CD14-positive monocyte (primary cell): ENCODE results near the gene BCL2A1. TPM values are rescaled to one million over a fixed set of nuclear protein-coding genes. Genes with fewer than 3 reads are reported as not detected.

Experiments
- DNase-seq, 3 donors: peaks; one replicate each; pipeline ENCODE4 v3.0.0-alpha.2; 2011 to 2022
- H2AFZ ChIP-seq: 2 replicates; pipeline ENCODE4 v1.6.0; 2012; ENCODE audit warnings: mild to moderate bottlenecking, low read depth, low read length, inconsistent platforms; ENCODE audit not compliant: insufficient read depth, poor library complexity, severe bottlenecking
- H3K27ac ChIP-seq, 2 donors: 1 replicate in 1 of 2; 2 replicates in 1 of 2; pipeline ENCODE4 v1.5.1; 2012 to 2013; ENCODE audit warnings: low read length in 2 of 2, control low read depth in 1 of 2, inconsistent platforms in 1 of 2, low read depth in 1 of 2, mild to moderate bottlenecking in 1 of 2
- H3K27me3 ChIP-seq, 2 donors: one replicate each; pipeline versions ENCODE4 v1.6.0 to v1.6.1; 2011 to 2013; ENCODE audit warnings: low read length in 2 of 2; ENCODE audit not compliant: control insufficient read depth in 2 of 2, insufficient read depth in 2 of 2
- H3K36me3 ChIP-seq, 2 donors: replicated peaks in 1 of 2; 1 replicate in 1 of 2; 2 replicates in 1 of 2; pipeline versions ENCODE4 v1.5.1 to v1.6.1; 2012 to 2013; ENCODE audit warnings: low read length in 2 of 2, control low read depth in 1 of 2, inconsistent platforms in 1 of 2, mild to moderate bottlenecking in 1 of 2; ENCODE audit not compliant: insufficient read depth in 2 of 2, control insufficient read depth in 1 of 2
- H3K4me1 ChIP-seq, 2 donors: 1 replicate in 1 of 2; 2 replicates in 1 of 2; pipeline versions ENCODE4 v1.5.1 to v1.6.1; 2012 to 2013; ENCODE audit warnings: low read length in 2 of 2, control low read depth in 1 of 2, inconsistent platforms in 1 of 2, mild to moderate bottlenecking in 1 of 2, moderate library complexity in 1 of 2; ENCODE audit not compliant: insufficient read depth in 2 of 2, control insufficient read depth in 1 of 2
- H3K4me2 ChIP-seq: replicated peaks from 2 replicates; pipeline ENCODE3; 2012; ENCODE audit warnings: low read length, moderate library complexity, mild to moderate bottlenecking; ENCODE audit not compliant: poor library complexity, severe bottlenecking; ENCODE audit errors: extremely low read depth
- H3K4me3 ChIP-seq, 3 experiments: fragments of 200-600 bp in 1 of 3; sonication (generic) in 1 of 3; replicated peaks in 1 of 3; 1 replicate in 2 of 3; 2 replicates in 1 of 3; pipeline ENCODE4 v1.5.1; 2011 to 2013; ENCODE audit warnings: low read length in 3 of 3, mild to moderate bottlenecking in 3 of 3, control low read depth in 2 of 3, low read depth in 2 of 3, inconsistent platforms in 1 of 3, moderate library complexity in 1 of 3
- H3K79me2 ChIP-seq: 2 replicates; pipeline ENCODE4 v1.6.0; 2012; ENCODE audit warnings: mild to moderate bottlenecking, control low read depth, inconsistent platforms, low read length, moderate library complexity; ENCODE audit not compliant: insufficient read depth
- H3K9ac ChIP-seq: 2 replicates; pipeline ENCODE4 v1.6.0; 2017; ENCODE audit warnings: low read length, mild to moderate bottlenecking; ENCODE audit not compliant: insufficient read depth, poor library complexity, severe bottlenecking
- H3K9me3 ChIP-seq, 2 donors: replicated peaks in 1 of 2; 1 replicate in 1 of 2; 2 replicates in 1 of 2; pipeline versions ENCODE4 v1.5.1 to v1.6.1; 2012 to 2013; ENCODE audit warnings: low read length in 2 of 2, control low read depth in 1 of 2; ENCODE audit not compliant: control insufficient read depth in 1 of 2, insufficient read depth in 1 of 2
- H4K20me1 ChIP-seq: 2 replicates; pipeline ENCODE4 v1.6.0; 2012; ENCODE audit warnings: mild to moderate bottlenecking, low read length, control low read depth, moderate library complexity; ENCODE audit not compliant: insufficient read depth
- H3K27ac Mint-ChIP-seq, 7 donors: one replicate each; pipeline ENCODE4 v1.8.0; 2020; ENCODE audit warnings: mild to moderate bottlenecking in 7 of 7, mixed read lengths in 7 of 7, moderate library complexity in 6 of 7, inconsistent platforms in 2 of 7
- H3K27me3 Mint-ChIP-seq, 3 donors: one replicate each; pipeline ENCODE4 v1.8.0; 2021 to 2022; ENCODE audit warnings: low read depth in 3 of 3, mild to moderate bottlenecking in 3 of 3, mixed read lengths in 3 of 3, moderate library complexity in 3 of 3, inconsistent platforms in 1 of 3
- H3K36me3 Mint-ChIP-seq, 2 donors: one replicate each; pipeline ENCODE4 v1.8.0; 2020; ENCODE audit warnings: mixed read lengths in 2 of 2, inconsistent platforms in 1 of 2, mild to moderate bottlenecking in 1 of 2
- H3K4me1 Mint-ChIP-seq: one replicate; pipeline ENCODE4 v1.8.0; 2020; ENCODE audit warnings: mild to moderate bottlenecking, mixed read lengths
- H3K4me3 Mint-ChIP-seq, 2 donors: one replicate each; pipeline ENCODE4 v1.8.0; 2020; ENCODE audit warnings: mild to moderate bottlenecking in 2 of 2, mixed read lengths in 2 of 2, moderate library complexity in 1 of 2
- H3K9me3 Mint-ChIP-seq, 7 donors: one replicate each; pipeline ENCODE4 v1.8.0; 2020 to 2022; ENCODE audit warnings: mixed read lengths in 7 of 7, mild to moderate bottlenecking in 6 of 7, moderate library complexity in 6 of 7, inconsistent platforms in 2 of 7
- WGBS: methylation state at CpG from one replicate; pipeline ENCODE4 v1.1.5; 2013; ENCODE audit warnings: missing lambda C conversion rate; ENCODE audit not compliant: insufficient coverage; 5-methylcytosine and 5-hydroxymethylcytosine counted together
- intact Hi-C, 2 donors: fragments of 100-400 bp; cut with micrococcal nuclease; formaldehyde crosslinking; loops; one replicate each; pipeline versions ENCODE4 v1.15.0 to v1.15.1; 2023
- polyA plus RNA-seq, 3 donors: library from polyadenylated mRNA; depleted of rRNA in 1 of 3; unstranded in 2 of 3; stranded (reverse) in 1 of 3; fragments of 300-500 nt in 2 of 3; fragments of >200 nt in 1 of 3; fragmentation: Illumina TruSeq in 2 of 3; gene quantifications; 1 replicate in 2 of 3; 2 replicates in 1 of 3; pipeline ENCODE4 v1.2.3, GENCODE V29; 2012 to 2021
- TF ChIP-seq, protein P1 (sequence below): fragments of 200-600 bp; IDR thresholded peaks from one replicate; pipeline ENCODE4 v1.8.0; 2022; ENCODE audit warnings: antibody characterized with exemption, mild to moderate bottlenecking

BCL2A1 gene
- polyA plus RNA-seq, 3 donors: 277 to 465 (median 350) TPM

GRCh38 chr15:79952329-79952728, 18.7 kb downstream of the BCL2A1 start:
- DNase-seq: peak in 2 of 3 donors; percentile 74 to 76
- H3K9ac ChIP-seq: no peak overlapping the region
- WGBS: 0% methylated on average over 1 of the region's 2 CpGs
- H3K27ac Mint-ChIP-seq: peak overlapping the region; percentile 85 to 96 (median 93)
- H3K9me3 Mint-ChIP-seq: peaks cover 0 to 2% (median 0%) of the 10 kb centered on the region in 7 donors
- peaks cover 0 to 3% (median 0%) of the 10 kb centered on the region in 3 donors for H3K27me3 Mint-ChIP-seq
- H3K36me3 ChIP-seq: no peaks in the 10 kb centered on the region
- H3K9me3 ChIP-seq: no peaks in the 10 kb centered on the region
- intact Hi-C loops: loop anchor here in 1 of 2 donors (5.0 kb wide), 1 partner anchor 40 kb away; no protein-coding TSS in a partner anchor
- peaks cover 65% of the 10 kb centered on the region for H3K4me1 Mint-ChIP-seq
- peaks cover 6 to 8% of the 10 kb centered on the region in 2 donors for H3K36me3 Mint-ChIP-seq
- peak overlapping the region; percentile 64 to 70 for H3K27ac ChIP-seq
- H3K79me2 ChIP-seq: no peaks in the 10 kb centered on the region
- H3K4me2 ChIP-seq: peak overlapping the region; percentile 20
- peaks cover 68 to 77% of the 10 kb centered on the region in 2 donors for H3K4me1 ChIP-seq
- no peaks in the 10 kb centered on the region for H3K27me3 ChIP-seq
- peak overlapping the region in 1 of 3 experiments; percentile 1 for H3K4me3 ChIP-seq
- no peaks in the 10 kb centered on the region for H4K20me1 ChIP-seq
- H3K4me3 Mint-ChIP-seq: peak overlapping the region in 1 of 2 donors; percentile 67
- H2AFZ ChIP-seq: peak overlapping the region; percentile 18
- TF ChIP-seq, protein P1, sequence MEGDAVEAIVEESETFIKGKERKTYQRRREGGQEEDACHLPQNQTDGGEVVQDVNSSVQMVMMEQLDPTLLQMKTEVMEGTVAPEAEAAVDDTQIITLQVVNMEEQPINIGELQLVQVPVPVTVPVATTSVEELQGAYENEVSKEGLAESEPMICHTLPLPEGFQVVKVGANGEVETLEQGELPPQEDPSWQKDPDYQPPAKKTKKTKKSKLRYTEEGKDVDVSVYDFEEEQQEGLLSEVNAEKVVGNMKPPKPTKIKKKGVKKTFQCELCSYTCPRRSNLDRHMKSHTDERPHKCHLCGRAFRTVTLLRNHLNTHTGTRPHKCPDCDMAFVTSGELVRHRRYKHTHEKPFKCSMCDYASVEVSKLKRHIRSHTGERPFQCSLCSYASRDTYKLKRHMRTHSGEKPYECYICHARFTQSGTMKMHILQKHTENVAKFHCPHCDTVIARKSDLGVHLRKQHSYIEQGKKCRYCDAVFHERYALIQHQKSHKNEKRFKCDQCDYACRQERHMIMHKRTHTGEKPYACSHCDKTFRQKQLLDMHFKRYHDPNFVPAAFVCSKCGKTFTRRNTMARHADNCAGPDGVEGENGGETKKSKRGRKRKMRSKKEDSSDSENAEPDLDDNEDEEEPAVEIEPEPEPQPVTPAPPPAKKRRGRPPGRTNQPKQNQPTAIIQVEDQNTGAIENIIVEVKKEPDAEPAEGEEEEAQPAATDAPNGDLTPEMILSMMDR: no peak

DNA sequence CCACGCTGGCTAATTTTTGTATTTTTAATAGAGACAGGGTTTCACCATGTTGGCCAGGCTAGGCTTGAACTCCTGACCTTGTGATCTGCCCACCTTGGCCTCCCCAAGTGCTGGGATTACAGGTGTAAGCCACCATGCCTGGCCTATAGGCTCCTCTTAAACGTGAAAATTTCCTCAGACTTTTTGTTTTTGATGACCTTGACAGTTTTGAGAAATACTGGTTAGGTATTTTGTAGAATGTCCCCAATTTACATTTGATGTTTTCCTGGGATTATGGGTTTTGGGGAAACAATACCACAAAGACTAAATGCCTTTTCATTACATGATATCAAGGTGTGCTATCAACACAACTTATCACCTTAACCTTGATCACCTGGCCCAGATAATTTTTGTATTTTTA, 20.7 kb downstream of the BCL2A1 start:
- no peaks in the 10 kb centered on the region for H3K79me2 ChIP-seq
- no peak overlapping the region for H3K9ac ChIP-seq
- Mint-ChIP-seq H3K4me3 (no peak overlapping the region), H3K9me3 (peaks cover 0 to 2% (median 0%) of the 10 kb centered on the region in 7 donors), H3K4me1 (peaks cover 57% of the 10 kb centered on the region), H3K36me3 (peaks cover 6 to 10% of the 10 kb centered on the region in 2 donors), H3K27me3 (peaks cover 0 to 3% (median 0%) of the 10 kb centered on the region in 3 donors), H3K27ac (peak overlapping the region in 2 of 7 donors; percentile 6 to 46)
- H2AFZ ChIP-seq: no peak overlapping the region
- no peak overlapping the region for H3K4me3 ChIP-seq
- no peak overlapping the region for H3K4me2 ChIP-seq
- no peaks in the 10 kb centered on the region for H3K36me3 ChIP-seq
- H3K9me3 ChIP-seq: no peaks in the 10 kb centered on the region
- no peaks in the 10 kb centered on the region for H4K20me1 ChIP-seq
- no peaks in the 10 kb centered on the region for H3K27me3 ChIP-seq
- DNase-seq: no peak
- WGBS: 100% methylated on average over 1 of the region's 2 CpGs
- H3K27ac ChIP-seq: no peak overlapping the region
- peaks cover 52 to 64% of the 10 kb centered on the region in 2 donors for H3K4me1 ChIP-seq
- TF ChIP-seq, protein P1: no peak
- intact Hi-C loops: loop anchor here in 1 of 2 donors (5.0 kb wide), 1 partner anchor 42 kb away; no protein-coding TSS in a partner anchor
